ENCODE measurements around the gene CHST11. TPM values are rescaled to one million over a fixed set of nuclear protein-coding genes. Genes with fewer than 3 reads are reported as not detected.

Gene CHST11
- total and polyA plus RNA-seq, 2 of the 4 experiments (the other 2 are of a cell fraction): 1.4 to 2.7 TPM

DNA sequence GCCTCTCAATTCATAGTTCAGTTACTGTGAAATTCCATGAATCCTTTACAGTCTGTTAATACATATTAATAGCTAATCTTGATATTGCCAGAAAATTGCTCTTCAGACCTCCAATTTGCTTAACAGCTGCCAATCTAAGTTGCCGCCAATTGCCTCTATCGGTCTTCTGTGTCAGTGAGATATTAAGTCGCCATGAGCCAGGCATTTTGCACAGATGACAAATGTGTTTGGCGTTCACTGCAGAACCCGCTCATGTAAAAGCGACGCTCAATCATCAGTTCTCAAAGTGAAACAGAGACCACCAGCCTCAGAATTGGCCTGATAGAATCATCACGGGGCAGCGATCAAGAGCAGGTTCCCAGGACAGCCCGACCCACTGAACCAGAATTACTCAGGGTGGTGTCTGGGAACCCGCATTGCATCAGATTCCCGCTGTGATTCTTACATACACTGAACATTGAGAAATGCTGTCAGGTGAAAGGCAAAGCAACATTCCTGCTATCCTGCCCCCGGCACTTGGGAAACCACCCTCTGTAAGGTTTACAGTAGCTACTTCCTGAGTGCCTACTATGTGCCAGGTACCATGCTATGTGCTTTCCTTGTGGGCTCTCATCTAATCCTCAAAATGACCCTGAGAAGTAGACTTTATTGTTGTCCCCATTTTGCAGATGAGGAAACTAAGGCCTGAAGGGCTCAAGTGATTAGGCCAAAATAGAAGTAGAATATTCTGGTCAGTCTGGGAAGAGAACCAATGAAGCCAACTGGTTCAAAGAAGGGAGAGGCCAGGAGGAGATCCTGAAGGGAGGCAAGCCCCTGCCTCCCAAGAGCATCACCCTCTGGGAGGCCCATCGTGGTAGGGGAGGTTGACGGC lies 285.0 kb downstream of the CHST11 start:
- no peak overlapping the region for H4K91ac ChIP-seq (ENCODE audit: insufficient read depth, low read depth, low read length)
- H3K9ac ChIP-seq (ENCODE audit: low read depth, low read length): no peak overlapping the region
- no peak overlapping the region for H3K56ac ChIP-seq (ENCODE audit: extremely low read depth, insufficient read depth, low read length)
- no peak overlapping the region for H2BK5ac ChIP-seq (ENCODE audit: low read depth, low read length, poor library complexity, severe bottlenecking)
- no peak overlapping the region for H3K14ac ChIP-seq (replicated peaks; ENCODE audit: low read depth, low read length)
- H4K20me1 ChIP-seq (ENCODE audit: insufficient read depth, low read length): no peaks in the 10 kb centered on the region; the same call in 1 of the 2 replicates
- peaks cover 7% of the 10 kb centered on the region for H3K27me3 ChIP-seq (ENCODE audit: control insufficient read depth, insufficient read depth, low read length)
- no TSS peak for BruUV-seq (replicated peaks)
- no peak for DNase-seq
- no peak for ATAC-seq (ENCODE audit: low read depth)
- no peaks in the 10 kb centered on the region for H3K9me3 ChIP-seq (ENCODE audit: control insufficient read depth, insufficient read depth, low read length)
- no peak overlapping the region for H3K27ac ChIP-seq (ENCODE audit: insufficient read depth, low read length)
- POLR2A ChIA-PET (ENCODE audit: unreplicated experiment): no interaction called here
- dilution Hi-C loops (cut with HindIII; ENCODE audit: low sequenced_read_pairs, unreplicated experiment): no loop called here
- 92% methylated on average over 11 of the region's 15 CpGs; no CpG with 5 or more reads in 1 of the 2 experiments for WGBS, 2 experiments (ENCODE audit: extremely low coverage in 2 of 2, insufficient read length in 1 of 2)
- H3K4ac ChIP-seq (ENCODE audit: low read depth, low read length): no peak overlapping the region
- in situ Hi-C loops (cut with MboI; ENCODE audit: low sequenced_read_pairs): no loop called here
- no peak overlapping the region for H2AFZ ChIP-seq (replicated peaks; ENCODE audit: low read length, poor library complexity)
- H3K36me3 ChIP-seq (ENCODE audit: control insufficient read depth, insufficient read depth, low read length): no peaks in the 10 kb centered on the region
- CTCF ChIA-PET: no interaction called here
- H3K79me1 ChIP-seq (ENCODE audit: low read depth in 1 of 2, low read length in 2 of 2): no peaks in the 10 kb centered on the region
- no peak overlapping the region for H2AK9ac ChIP-seq (replicated peaks; ENCODE audit: low read depth, low read length, poor library complexity)
- no peak overlapping the region for H3K23ac ChIP-seq (ENCODE audit: low read depth, low read length)
- no peaks in the 10 kb centered on the region for H3K4me1 ChIP-seq (ENCODE audit: control insufficient read depth, insufficient read depth, low read length)
- no peak overlapping the region for H2BK20ac ChIP-seq (ENCODE audit: low read depth, low read length)
- H2BK120ac ChIP-seq (ENCODE audit: low read depth, low read length): no peak overlapping the region
- H3K18ac ChIP-seq (ENCODE audit: low read depth, low read length): no peak overlapping the region
- intact Hi-C loops (cut with micrococcal nuclease): no loop called here
- no peaks in the 10 kb centered on the region; the same call in 1 of the 2 replicates for H3K9me1 ChIP-seq (ENCODE audit: insufficient read depth, low read length)
- TF ChIP-seq MXI1 (IDR thresholded peaks at IDR 0.05; ENCODE audit: borderline replicate concordance, low read depth, low read length): no peak
- TF ChIP-seq MAFK (IDR thresholded peaks at IDR 0.05; ENCODE audit: low read depth, low read length): no peak
- TF ChIP-seq, protein P1, sequence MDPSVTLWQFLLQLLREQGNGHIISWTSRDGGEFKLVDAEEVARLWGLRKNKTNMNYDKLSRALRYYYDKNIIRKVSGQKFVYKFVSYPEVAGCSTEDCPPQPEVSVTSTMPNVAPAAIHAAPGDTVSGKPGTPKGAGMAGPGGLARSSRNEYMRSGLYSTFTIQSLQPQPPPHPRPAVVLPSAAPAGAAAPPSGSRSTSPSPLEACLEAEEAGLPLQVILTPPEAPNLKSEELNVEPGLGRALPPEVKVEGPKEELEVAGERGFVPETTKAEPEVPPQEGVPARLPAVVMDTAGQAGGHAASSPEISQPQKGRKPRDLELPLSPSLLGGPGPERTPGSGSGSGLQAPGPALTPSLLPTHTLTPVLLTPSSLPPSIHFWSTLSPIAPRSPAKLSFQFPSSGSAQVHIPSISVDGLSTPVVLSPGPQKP (IDR thresholded peaks at IDR 0.05; ENCODE audit: borderline replicate concordance, low read depth, low read length): no peak
- TF ChIP-seq CEBPB (IDR thresholded peaks at IDR 0.05; ENCODE audit: low read depth, low read length): no peak
- TF ChIP-seq NFE2L2 (IDR thresholded peaks at IDR 0.05; ENCODE audit: low read depth, low read length): no peak
- no peak for TF ChIP-seq RFX5 (IDR thresholded peaks at IDR 0.05; ENCODE audit: low read depth, low read length)
- no peak for TF ChIP-seq MAZ (IDR thresholded peaks at IDR 0.05; ENCODE audit: borderline replicate concordance, low read depth, low read length)
- TF ChIP-seq RCOR1 (IDR thresholded peaks at IDR 0.05; ENCODE audit: insufficient replicate concordance, low read length): no peak
- no peak overlapping the region for H3K4me2 ChIP-seq (ENCODE audit: low read depth, low read length)
- no peak overlapping the region for H4K5ac ChIP-seq (ENCODE audit: low read depth, low read length)
- H3K4me3 ChIP-seq (ENCODE audit: insufficient read depth, low read depth, low read length): no peak overlapping the region
- H4K8ac ChIP-seq (ENCODE audit: low read depth in 2 of 2, low read length in 2 of 2): no peak overlapping the region
- H2AK5ac ChIP-seq (ENCODE audit: low read depth, low read length): no peak overlapping the region
- H2BK15ac ChIP-seq (ENCODE audit: low read depth, low read length): no peak overlapping the region
